HepG2 (cell line): Measurements from ENCODE around the gene BPGM. TPM values are rescaled to one million over a fixed set of nuclear protein-coding genes. Genes with fewer than 3 reads are reported as not detected.
"Not testable (repeated sequence)": the region's sequence is repeated elsewhere in the genome, so short reads cannot be mapped to it uniquely, and the experiment has no call there.

ENCODE experiments used
- ATAC-seq: fragments of 200-7000 bp; cut with Tn5 transposase; 3 replicates; pipeline ENCODE4 v1.9.1; 2020; ENCODE audit warnings: mild to moderate bottlenecking, moderate library complexity
- BruUV-seq: library from RNA; stranded (reverse); fragments of 400-500 nt; replicated peaks from 2 replicates; lab custom pipeline; 2021; lab: Mats Ljungman, UMichigan
- CTCF ChIA-PET: fragments of 300-600 bp; formaldehyde crosslinking; extraction: SDS; loops from one replicate; lab custom pipeline; 2021; ENCODE audit warnings: low total read pairs, inconsistent platforms, low intra/inter-chr PET ratio; lab: Yijun Ruan, JAX
- POLR2A ChIA-PET: fragments of 350-600 bp; sonication (Branson Sonifier 250); formaldehyde crosslinking; loops from one replicate; lab custom pipeline; 2020; ENCODE audit warnings: antibody characterized with exemption, inconsistent platforms; lab: Yijun Ruan, JAX
- DNase-seq: peaks from one replicate; pipeline ENCODE4 v3.0.0-alpha.2; 2015; ENCODE audit warnings: low spot score
- FAIRE-seq: peaks from 3 replicates; lab custom pipeline; 2011; peaks lifted over from hg19 to GRCh38; lab: Jason Lieb, UNC
- H2AFZ ChIP-seq: one replicate; pipeline ENCODE4 v1.6.1; 2011; ENCODE audit warnings: low read length, inconsistent platforms
- H3K27ac ChIP-seq: fragments of 300-600 bp; 3 replicates; pipeline ENCODE4 v1.8.0; 2011; ENCODE audit warnings: mixed run types, mild to moderate bottlenecking, mixed read lengths, low read length, inconsistent platforms; ENCODE audit not compliant: insufficient read depth; ENCODE audit errors: extremely low read length
- H3K27me3 ChIP-seq, 2 experiments: fragments of 200-600 bp in 1 of 2; 2 replicates in 1 of 2; 3 replicates in 1 of 2; pipeline versions ENCODE4 v1.6.0 to v1.8.0; 2011; ENCODE audit warnings: low read length in 2 of 2, mild to moderate bottlenecking in 2 of 2, moderate library complexity in 2 of 2, inconsistent platforms in 1 of 2; ENCODE audit not compliant: insufficient read depth in 2 of 2, control insufficient read depth in 1 of 2
- H3K36me3 ChIP-seq, 2 experiments: fragments of 200-600 bp in 1 of 2; replicated peaks in 1 of 2; 2 replicates in 1 of 2; 3 replicates in 1 of 2; pipeline versions ENCODE4 v1.5.1 to v1.8.0; 2011; ENCODE audit warnings: low read length in 2 of 2, inconsistent platforms in 1 of 2; ENCODE audit not compliant: insufficient read depth in 2 of 2, control insufficient read depth in 1 of 2
- H3K4me1 ChIP-seq: 2 replicates; pipeline ENCODE4 v1.5.1; 2012; ENCODE audit warnings: low read length, inconsistent platforms; ENCODE audit not compliant: insufficient read depth
- H3K4me2 ChIP-seq: 2 replicates; pipeline ENCODE4 v1.6.0; 2011; ENCODE audit warnings: low read depth, low read length, inconsistent platforms
- H3K4me3 ChIP-seq, 3 experiments: fragments of 200-600 bp in 1 of 3; sonication (generic), shearing (Covaris generic) in 1 of 3; replicated peaks in 1 of 3; 2 replicates each; pipeline ENCODE4 v1.5.1; 2011 to 2016; ENCODE audit warnings: low read length in 3 of 3, inconsistent platforms in 2 of 3, low read depth in 2 of 3, mild to moderate bottlenecking in 2 of 3, control low read depth in 1 of 3, mixed read lengths in 1 of 3; ENCODE audit not compliant: insufficient read depth in 1 of 3
- H3K79me2 ChIP-seq: one replicate; pipeline ENCODE4 v1.6.1; 2011; ENCODE audit warnings: low read length, inconsistent platforms; ENCODE audit not compliant: insufficient read depth
- H3K9ac ChIP-seq: 2 replicates; pipeline ENCODE4 v1.6.0; 2011; ENCODE audit warnings: mild to moderate bottlenecking, low read depth, low read length, inconsistent platforms; ENCODE audit not compliant: insufficient read depth
- H3K9me3 ChIP-seq: 2 replicates; pipeline ENCODE4 v1.5.1; 2012; ENCODE audit warnings: mild to moderate bottlenecking, low read length
- H4K20me1 ChIP-seq: 2 replicates; pipeline ENCODE4 v1.6.0; 2011; ENCODE audit warnings: inconsistent platforms, mild to moderate bottlenecking, low read length, moderate library complexity; ENCODE audit not compliant: insufficient read depth
- NR2C2 ChIP-seq: sonication (generic); formaldehyde crosslinking; IDR thresholded peaks from 2 replicates; pipeline ENCODE4 v1.4.0; 2020; ENCODE audit warnings: missing genetic modification reagents, mild to moderate bottlenecking, moderate library complexity, borderline replicate concordance
- STAG1 ChIP-seq: sonication (generic); formaldehyde crosslinking; IDR thresholded peaks from 2 replicates; pipeline ENCODE4 v1.4.0; 2020; ENCODE audit warnings: missing genetic modification reagents
- WGBS: methylation state at CpG from one replicate; pipeline ENCODE4 v1.1.6; 2017; ENCODE audit warnings: low lambda C conversion rate; 5-methylcytosine and 5-hydroxymethylcytosine counted together
- in situ Hi-C: cut with HindIII; loops from 2 replicates; pipeline ENCODE4 v1.10.0; 2017; ENCODE audit warnings: low pct_unique_long_range_greater_than_20kb; ENCODE audit not compliant: extremely low pct_ligation_motif_present
- intact Hi-C: fragments of 100-400 bp; cut with micrococcal nuclease; formaldehyde crosslinking; loops from one replicate; pipeline ENCODE4 v1.10.0; 2022; ENCODE audit not compliant: unreplicated experiment
- polyA plus RNA-seq, 8 experiments: library from polyadenylated mRNA; depleted of rRNA in 3 of 8; stranded (reverse) in 7 of 8; unstranded in 1 of 8; fragments of >200 nt; fragmentation: Illumina TruSeq in 4 of 8; extraction: Trizol in 4 of 8; gene quantifications; 2 replicates each; pipeline versions ENCODE4 v1.2.1 to v1.2.3, GENCODE V29; 2011 to 2016; ENCODE audit warnings: low read depth in 4 of 8, missing spikeins in 1 of 8, mixed read lengths in 1 of 8; ENCODE audit not compliant: insufficient read depth in 1 of 8
- total RNA-seq, 5 experiments: library from RNA; depleted of rRNA; stranded (reverse); fragments of >200 nt; fragmentation: Illumina TruSeq; extraction: Trizol; gene quantifications; 2 replicates each; pipeline ENCODE4 v1.2.3, GENCODE V29; 2016; ENCODE audit warnings: low read depth in 1 of 5
- TF ChIP-seq, protein P1 (sequence below), 2 experiments: IDR thresholded peaks; 2 replicates each; pipeline ENCODE4 v1.6.1; 2011 to 2012; ENCODE audit warnings: low read length in 2 of 2, borderline replicate concordance in 1 of 2, low read depth in 1 of 2, mild to moderate bottlenecking in 1 of 2, moderate library complexity in 1 of 2
- TF ChIP-seq, protein P2 (sequence below): sonication (generic); formaldehyde crosslinking; IDR thresholded peaks from 2 replicates; pipeline ENCODE4 v1.4.0; 2020; ENCODE audit warnings: missing genetic modification reagents
- TF ChIP-seq, protein P3 (sequence below): sonication (generic); formaldehyde crosslinking; IDR thresholded peaks from 2 replicates; pipeline ENCODE4 v1.5.0; 2020; ENCODE audit warnings: mild to moderate bottlenecking, missing genetic modification reagents, moderate library complexity

BPGM gene
- total and polyA plus RNA-seq, 2 of the 13 experiments (the other 11 are each of a cell fraction or from before 2014, with no cell fraction given) = 4.0 to 7.5 TPM

DNA sequence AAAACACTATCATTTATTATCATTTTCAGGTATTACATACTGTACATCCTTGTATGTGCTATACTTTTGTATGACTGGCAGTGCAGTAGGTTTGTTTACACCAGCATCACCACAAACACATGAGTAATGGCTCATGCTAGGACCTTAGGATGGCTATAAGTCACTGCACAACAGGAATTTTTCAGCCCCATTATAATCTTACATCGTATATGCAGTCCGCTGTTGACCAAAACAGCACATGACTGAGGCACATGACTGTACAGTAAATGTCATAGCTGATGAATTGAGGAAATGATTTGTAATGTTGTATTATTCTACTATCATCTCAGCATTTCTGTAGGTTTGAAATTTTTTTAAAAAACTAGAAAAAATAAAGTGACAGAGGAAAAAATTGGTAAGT, 38.6 kb downstream of the BPGM start (continued):
- TF ChIP-seq, protein P1, sequence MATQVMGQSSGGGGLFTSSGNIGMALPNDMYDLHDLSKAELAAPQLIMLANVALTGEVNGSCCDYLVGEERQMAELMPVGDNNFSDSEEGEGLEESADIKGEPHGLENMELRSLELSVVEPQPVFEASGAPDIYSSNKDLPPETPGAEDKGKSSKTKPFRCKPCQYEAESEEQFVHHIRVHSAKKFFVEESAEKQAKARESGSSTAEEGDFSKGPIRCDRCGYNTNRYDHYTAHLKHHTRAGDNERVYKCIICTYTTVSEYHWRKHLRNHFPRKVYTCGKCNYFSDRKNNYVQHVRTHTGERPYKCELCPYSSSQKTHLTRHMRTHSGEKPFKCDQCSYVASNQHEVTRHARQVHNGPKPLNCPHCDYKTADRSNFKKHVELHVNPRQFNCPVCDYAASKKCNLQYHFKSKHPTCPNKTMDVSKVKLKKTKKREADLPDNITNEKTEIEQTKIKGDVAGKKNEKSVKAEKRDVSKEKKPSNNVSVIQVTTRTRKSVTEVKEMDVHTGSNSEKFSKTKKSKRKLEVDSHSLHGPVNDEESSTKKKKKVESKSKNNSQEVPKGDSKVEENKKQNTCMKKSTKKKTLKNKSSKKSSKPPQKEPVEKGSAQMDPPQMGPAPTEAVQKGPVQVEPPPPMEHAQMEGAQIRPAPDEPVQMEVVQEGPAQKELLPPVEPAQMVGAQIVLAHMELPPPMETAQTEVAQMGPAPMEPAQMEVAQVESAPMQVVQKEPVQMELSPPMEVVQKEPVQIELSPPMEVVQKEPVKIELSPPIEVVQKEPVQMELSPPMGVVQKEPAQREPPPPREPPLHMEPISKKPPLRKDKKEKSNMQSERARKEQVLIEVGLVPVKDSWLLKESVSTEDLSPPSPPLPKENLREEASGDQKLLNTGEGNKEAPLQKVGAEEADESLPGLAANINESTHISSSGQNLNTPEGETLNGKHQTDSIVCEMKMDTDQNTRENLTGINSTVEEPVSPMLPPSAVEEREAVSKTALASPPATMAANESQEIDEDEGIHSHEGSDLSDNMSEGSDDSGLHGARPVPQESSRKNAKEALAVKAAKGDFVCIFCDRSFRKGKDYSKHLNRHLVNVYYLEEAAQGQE (IDR thresholded peaks at IDR 0.05; ENCODE audit: borderline replicate concordance in 1 of 2, low read depth in 1 of 2, low read length in 2 of 2) = no peak
- TF ChIP-seq, protein P2, sequence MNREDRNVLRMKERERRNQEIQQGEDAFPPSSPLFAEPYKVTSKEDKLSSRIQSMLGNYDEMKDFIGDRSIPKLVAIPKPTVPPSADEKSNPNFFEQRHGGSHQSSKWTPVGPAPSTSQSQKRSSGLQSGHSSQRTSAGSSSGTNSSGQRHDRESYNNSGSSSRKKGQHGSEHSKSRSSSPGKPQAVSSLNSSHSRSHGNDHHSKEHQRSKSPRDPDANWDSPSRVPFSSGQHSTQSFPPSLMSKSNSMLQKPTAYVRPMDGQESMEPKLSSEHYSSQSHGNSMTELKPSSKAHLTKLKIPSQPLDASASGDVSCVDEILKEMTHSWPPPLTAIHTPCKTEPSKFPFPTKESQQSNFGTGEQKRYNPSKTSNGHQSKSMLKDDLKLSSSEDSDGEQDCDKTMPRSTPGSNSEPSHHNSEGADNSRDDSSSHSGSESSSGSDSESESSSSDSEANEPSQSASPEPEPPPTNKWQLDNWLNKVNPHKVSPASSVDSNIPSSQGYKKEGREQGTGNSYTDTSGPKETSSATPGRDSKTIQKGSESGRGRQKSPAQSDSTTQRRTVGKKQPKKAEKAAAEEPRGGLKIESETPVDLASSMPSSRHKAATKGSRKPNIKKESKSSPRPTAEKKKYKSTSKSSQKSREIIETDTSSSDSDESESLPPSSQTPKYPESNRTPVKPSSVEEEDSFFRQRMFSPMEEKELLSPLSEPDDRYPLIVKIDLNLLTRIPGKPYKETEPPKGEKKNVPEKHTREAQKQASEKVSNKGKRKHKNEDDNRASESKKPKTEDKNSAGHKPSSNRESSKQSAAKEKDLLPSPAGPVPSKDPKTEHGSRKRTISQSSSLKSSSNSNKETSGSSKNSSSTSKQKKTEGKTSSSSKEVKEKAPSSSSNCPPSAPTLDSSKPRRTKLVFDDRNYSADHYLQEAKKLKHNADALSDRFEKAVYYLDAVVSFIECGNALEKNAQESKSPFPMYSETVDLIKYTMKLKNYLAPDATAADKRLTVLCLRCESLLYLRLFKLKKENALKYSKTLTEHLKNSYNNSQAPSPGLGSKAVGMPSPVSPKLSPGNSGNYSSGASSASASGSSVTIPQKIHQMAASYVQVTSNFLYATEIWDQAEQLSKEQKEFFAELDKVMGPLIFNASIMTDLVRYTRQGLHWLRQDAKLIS (CRISPR knock-in tag) = no peak

DNA sequence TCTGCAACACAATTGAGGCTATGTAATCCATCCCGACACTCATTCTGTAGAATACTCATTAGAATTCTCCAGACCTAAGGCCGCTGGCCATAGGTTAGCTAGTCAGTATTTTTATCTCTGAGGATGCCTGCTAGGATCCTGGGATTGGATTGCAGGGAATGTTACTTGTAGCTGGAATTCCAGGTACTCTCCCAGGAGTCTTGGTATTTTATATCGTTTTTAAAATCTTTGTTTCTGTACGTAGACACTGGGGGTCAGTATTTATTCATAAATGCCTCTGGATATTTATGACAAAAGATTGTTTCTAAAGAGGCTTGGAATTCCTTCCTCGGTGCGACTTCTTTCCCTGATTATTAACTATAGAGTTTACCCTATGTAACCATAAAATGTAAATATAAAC, 40.1 kb downstream of the BPGM start:
- Histone ChIP-seq H4K20me1 (no peaks in the 10 kb centered on the region), H3K36me3 (no peaks in the 10 kb centered on the region), H3K27ac (no peak overlapping the region), H3K9ac (no peak overlapping the region), H3K79me2 (no peaks in the 10 kb centered on the region), H3K4me1 (peaks cover 28% of the 10 kb centered on the region), H3K4me2 (no peak overlapping the region), H2AFZ (no peak overlapping the region), H3K9me3 (no peaks in the 10 kb centered on the region), H3K4me3 (no peak overlapping the region), H3K27me3 (peaks cover 0 to 3% of the 10 kb centered on the region in 2 experiments; a peak in 2 of 5 replicates)
- intact Hi-C loops (no loop called here), in situ Hi-C loops (no loop called here)
- ChIA-PET POLR2A (no interaction called here), CTCF (interaction anchor here (1.4 kb wide), 1 partner anchor 267 kb away, joined by 4 read pairs; no protein-coding TSS in a partner anchor)
- FAIRE-seq (no peak), DNase-seq (no peak), ATAC-seq (peak; percentile 26)
- TF ChIP-seq STAG1 (peak; percentile 68), NR2C2 (CRISPR knock-in tag) (no peak)
- TF ChIP-seq, protein P3, sequence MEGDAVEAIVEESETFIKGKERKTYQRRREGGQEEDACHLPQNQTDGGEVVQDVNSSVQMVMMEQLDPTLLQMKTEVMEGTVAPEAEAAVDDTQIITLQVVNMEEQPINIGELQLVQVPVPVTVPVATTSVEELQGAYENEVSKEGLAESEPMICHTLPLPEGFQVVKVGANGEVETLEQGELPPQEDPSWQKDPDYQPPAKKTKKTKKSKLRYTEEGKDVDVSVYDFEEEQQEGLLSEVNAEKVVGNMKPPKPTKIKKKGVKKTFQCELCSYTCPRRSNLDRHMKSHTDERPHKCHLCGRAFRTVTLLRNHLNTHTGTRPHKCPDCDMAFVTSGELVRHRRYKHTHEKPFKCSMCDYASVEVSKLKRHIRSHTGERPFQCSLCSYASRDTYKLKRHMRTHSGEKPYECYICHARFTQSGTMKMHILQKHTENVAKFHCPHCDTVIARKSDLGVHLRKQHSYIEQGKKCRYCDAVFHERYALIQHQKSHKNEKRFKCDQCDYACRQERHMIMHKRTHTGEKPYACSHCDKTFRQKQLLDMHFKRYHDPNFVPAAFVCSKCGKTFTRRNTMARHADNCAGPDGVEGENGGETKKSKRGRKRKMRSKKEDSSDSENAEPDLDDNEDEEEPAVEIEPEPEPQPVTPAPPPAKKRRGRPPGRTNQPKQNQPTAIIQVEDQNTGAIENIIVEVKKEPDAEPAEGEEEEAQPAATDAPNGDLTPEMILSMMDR (CRISPR knock-in tag) = peak; percentile 48; the same call in 1 of the 2 replicates
- WGBS = 19% methylated on average over 5 of the region's 6 CpGs
- no TSS peak for BruUV-seq

DNA sequence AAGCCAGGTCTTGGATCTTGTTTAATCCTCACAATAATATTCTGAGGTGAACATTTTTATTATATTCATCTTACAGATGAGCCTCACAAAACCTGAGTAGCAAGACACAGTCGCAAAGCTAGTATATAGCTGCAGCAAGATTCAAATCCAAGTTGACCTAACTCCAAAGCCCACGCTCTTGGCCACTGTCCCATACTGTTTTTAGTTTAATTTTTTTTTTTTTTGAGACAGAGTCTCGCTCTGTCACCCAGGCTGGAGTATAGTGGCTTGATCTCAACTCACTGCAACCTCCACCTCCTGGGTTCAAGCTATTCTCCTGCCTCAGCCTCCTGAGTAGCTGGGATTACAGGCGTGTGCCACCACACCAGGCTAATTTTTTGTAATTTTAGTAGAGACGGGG, 42.9 kb downstream of the BPGM start:
- WGBS = 58% methylated on average over 5 of the region's 5 CpGs
- H3K27ac ChIP-seq, in situ Hi-C loops, H3K9ac ChIP-seq, H3K9me3 ChIP-seq, intact Hi-C loops, H3K4me3 ChIP-seq, FAIRE-seq, H3K36me3 ChIP-seq, H4K20me1 ChIP-seq, POLR2A ChIA-PET, H3K79me2 ChIP-seq, H3K27me3 ChIP-seq, ATAC-seq, H2AFZ ChIP-seq, DNase-seq, BruUV-seq: not testable (repeated sequence)
- H3K4me1 ChIP-seq = peaks cover 28% of the 10 kb centered on the region
- peak overlapping the region; percentile 29; the same call in 1 of the 2 replicates for H3K4me2 ChIP-seq
- CTCF ChIA-PET = interaction anchor here (1.1 kb wide), 1 partner anchor 156 kb away, joined by 4 read pairs; no protein-coding TSS in a partner anchor
